22Rv1 (cell line): ENCODE results near the gene SPINK1.

Experiments
- CTCF ChIP-seq: fragments of 450-650 bp; IDR thresholded peaks from 2 replicates; pipeline ENCODE4 v1.5.1; 2017; ENCODE audit warnings: mild to moderate bottlenecking
- ZFX ChIP-seq: fragments of 450-650 bp; IDR thresholded peaks from 2 replicates; pipeline ENCODE4 v1.6.1; 2017; ENCODE audit warnings: antibody characterized with exemption, borderline replicate concordance

- TF ChIP-seq CTCF: no peak
- no peak for TF ChIP-seq ZFX
Measured at GRCh38 chr5:147863454-147864158, 32.1 kb upstream of the SPINK1 start.
